ENCODE results near the gene C3orf80.
A peak's percentile ranks its signal among the peaks of the same experiment; 100 is the strongest.

The C3orf80 gene

DNA sequence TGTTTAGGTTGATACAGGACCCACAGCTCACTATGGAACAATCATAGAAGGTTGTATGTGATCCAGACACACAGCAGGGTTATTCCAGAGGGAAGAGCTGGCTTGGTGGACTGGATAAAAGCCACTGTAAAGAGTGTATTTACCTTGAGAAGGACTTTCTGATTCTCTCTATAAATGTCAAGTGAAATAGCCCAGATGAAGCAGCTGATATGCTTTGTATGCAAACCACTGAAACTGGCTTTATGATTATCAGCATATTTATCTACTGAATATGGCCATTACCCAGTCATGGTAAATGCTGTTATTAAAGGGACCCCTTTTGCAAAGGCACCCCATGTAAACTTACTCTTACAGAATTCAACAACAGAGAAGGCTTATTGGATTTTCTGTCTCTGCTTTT, 28.1 kb downstream of the C3orf80 start:
- no peak for DNase-seq (ENCODE audit: low read depth)
- H3K4me3 ChIP-seq (ENCODE audit: control insufficient read depth, low read depth, low read length), result no peak overlapping the region
- TF ChIP-seq, protein P1, sequence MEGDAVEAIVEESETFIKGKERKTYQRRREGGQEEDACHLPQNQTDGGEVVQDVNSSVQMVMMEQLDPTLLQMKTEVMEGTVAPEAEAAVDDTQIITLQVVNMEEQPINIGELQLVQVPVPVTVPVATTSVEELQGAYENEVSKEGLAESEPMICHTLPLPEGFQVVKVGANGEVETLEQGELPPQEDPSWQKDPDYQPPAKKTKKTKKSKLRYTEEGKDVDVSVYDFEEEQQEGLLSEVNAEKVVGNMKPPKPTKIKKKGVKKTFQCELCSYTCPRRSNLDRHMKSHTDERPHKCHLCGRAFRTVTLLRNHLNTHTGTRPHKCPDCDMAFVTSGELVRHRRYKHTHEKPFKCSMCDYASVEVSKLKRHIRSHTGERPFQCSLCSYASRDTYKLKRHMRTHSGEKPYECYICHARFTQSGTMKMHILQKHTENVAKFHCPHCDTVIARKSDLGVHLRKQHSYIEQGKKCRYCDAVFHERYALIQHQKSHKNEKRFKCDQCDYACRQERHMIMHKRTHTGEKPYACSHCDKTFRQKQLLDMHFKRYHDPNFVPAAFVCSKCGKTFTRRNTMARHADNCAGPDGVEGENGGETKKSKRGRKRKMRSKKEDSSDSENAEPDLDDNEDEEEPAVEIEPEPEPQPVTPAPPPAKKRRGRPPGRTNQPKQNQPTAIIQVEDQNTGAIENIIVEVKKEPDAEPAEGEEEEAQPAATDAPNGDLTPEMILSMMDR (IDR thresholded peaks at IDR 0.05; ENCODE audit: control insufficient read depth, insufficient read depth, low read depth, low read length, missing control alignments), result no peak

DNA sequence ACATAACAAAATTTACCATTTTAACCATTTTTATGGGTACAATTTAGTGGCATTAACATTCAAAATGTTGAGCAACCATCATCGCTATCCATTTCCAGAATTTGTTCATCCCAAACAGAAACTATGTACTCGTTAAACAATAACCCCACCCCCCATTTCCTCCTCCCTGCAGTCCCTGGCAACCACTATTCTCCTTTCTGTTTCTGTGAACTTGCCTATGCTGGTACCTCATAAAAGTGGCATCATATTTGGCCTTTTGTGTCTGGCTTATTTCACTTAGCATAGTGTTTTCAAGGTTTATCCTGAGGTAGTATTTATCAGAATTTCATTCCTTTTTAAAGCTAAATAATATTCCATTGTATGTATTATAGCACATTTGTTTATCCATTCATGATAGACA, 32.4 kb downstream of the C3orf80 start:
- TF ChIP-seq, protein P1 (IDR thresholded peaks at IDR 0.05; ENCODE audit: control insufficient read depth, insufficient read depth, low read depth, low read length, missing control alignments), result no peak
- no peak overlapping the region for H3K4me3 ChIP-seq (ENCODE audit: control insufficient read depth, low read depth, low read length)
- DNase-seq (ENCODE audit: low read depth), result no peak

DNA sequence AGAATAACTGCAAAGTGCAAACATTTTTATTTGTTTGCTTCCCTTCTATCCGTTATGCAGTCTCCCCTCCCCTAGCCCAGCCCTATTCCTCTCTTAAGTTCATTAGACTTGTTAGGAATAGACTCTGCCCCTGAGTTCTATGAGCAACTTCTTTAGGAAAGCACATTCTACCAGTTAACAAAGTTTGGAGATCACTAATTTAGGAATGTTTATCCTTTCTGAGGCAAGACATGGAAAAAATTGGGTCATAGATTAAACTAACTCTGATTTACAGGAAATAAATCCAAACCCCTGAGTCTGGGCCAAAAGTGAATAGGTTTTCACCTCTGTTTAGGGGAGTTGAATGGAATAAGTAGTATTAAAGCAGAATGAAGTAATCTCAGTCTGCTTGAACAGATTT, 34.4 kb downstream of the C3orf80 start:
- H3K4me3 ChIP-seq (ENCODE audit: control insufficient read depth, low read depth, low read length), result no peak overlapping the region
- TF ChIP-seq, protein P1 (IDR thresholded peaks at IDR 0.05; ENCODE audit: control insufficient read depth, insufficient read depth, low read depth, low read length, missing control alignments), result no peak
- DNase-seq (ENCODE audit: low read depth), result peak; percentile 8

DNA sequence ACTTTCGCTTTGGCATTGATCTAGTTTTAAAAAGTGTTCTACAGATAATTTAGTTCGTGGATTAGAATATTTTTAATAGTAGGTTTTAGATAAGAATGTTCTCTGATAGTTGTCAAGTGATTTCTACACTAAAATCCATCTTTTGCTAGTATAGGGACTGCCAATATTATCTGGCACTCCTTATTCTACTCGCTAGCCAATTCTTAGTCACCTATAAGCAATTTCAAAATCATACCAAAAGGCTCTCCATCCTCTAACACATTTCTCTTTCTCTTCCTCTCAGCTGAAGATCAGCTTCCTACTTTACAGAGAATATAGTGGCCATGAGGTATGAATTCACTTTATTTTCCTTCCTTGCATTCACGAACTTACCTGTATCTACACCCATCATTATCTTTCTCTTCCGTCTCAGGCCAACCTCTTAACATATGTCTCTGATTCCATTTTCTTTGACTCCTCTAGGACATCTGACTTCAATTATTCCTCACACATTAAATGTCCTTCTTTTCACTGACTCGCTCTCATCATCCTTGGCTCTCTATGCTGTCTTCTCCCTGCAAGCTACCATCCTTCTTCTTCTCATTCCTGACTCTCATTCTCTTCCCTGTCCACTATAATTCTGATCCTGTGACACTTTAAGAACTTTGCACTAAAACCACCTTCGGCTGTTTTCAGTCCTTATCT, 35.5 kb downstream of the C3orf80 start:
- TF ChIP-seq, protein P1 (IDR thresholded peaks at IDR 0.05; ENCODE audit: control insufficient read depth, insufficient read depth, low read depth, low read length, missing control alignments), result no peak
- no peak for DNase-seq (ENCODE audit: low read depth)

DNA sequence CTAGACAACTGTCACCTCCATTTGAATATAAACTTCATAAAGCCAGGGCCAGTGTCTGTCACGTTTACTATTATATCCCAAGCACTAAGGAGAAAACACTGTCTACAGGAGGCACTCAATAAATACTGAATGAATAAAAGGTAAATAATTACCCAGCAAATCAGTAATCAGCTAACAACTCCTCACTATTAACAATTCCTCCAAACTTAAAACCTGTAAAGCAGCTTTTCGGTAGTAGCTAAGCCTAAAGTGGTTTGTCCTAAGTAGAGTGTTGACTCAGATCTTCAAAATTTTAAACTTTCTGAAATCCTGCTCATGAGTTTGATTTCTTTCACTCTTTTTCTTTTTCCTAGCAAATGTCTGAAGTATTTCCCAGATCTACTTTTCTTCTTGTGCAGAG, 39.9 kb downstream of the C3orf80 start:
- TF ChIP-seq, protein P1 (IDR thresholded peaks at IDR 0.05; ENCODE audit: control insufficient read depth, insufficient read depth, low read depth, low read length, missing control alignments), result no peak
- DNase-seq (ENCODE audit: low read depth), result no peak
- H3K4me3 ChIP-seq (ENCODE audit: control insufficient read depth, low read depth, low read length), result no peak overlapping the region

More for the DNA sequence above, 35.5 kb downstream of the C3orf80 start:
- H3K4me3 ChIP-seq (ENCODE audit: control insufficient read depth, low read depth, low read length), result no peak overlapping the region; the same call in 1 of the 2 replicates
